K562 (cell line): Measurements from ENCODE around the gene CHDH. TPM values are rescaled to one million over a fixed set of nuclear protein-coding genes. Genes with fewer than 3 reads are reported as not detected.

Experiments
- ATAC-seq: fragments of 200-7000 bp; cut with Tn5 transposase; 3 replicates; pipeline ENCODE4 v1.9.1; 2020; ENCODE audit warnings: moderate library complexity
- BruUV-seq: library from RNA; stranded (reverse); fragments of 400-500 nt; replicated peaks from 2 replicates; lab custom pipeline; 2021; lab: Mats Ljungman, UMichigan
- CTCF ChIA-PET: fragments of 300-600 bp; formaldehyde crosslinking; extraction: SDS; loops from one replicate; lab custom pipeline; 2021; ENCODE audit warnings: low intra/inter-chr PET ratio; lab: Yijun Ruan, JAX
- POLR2A ChIA-PET: fragments of 300-600, 350-650 bp; sonication (Branson Sonifier 250); formaldehyde crosslinking; extraction: SDS; loops from one replicate; lab custom pipeline; 2021; ENCODE audit warnings: antibody characterized with exemption, inconsistent platforms; lab: Yijun Ruan, JAX
- DNase-seq, 4 experiments: peaks; one replicate each; pipeline versions ENCODE4 v3.0.0 to v3.0.0-alpha.2; 2011 to 2018; ENCODE audit warnings: low spot score in 3 of 4, mixed read lengths in 3 of 4; ENCODE audit errors: extremely low read depth in 1 of 4
- FAIRE-seq: peaks from 2 replicates; lab custom pipeline; 2011; peaks lifted over from hg19 to GRCh38; lab: Jason Lieb, UNC
- H2AFZ ChIP-seq: 2 replicates; pipeline ENCODE4 v1.6.0; 2011; ENCODE audit warnings: low read depth, low read length, control low read depth, inconsistent platforms
- H3K27ac ChIP-seq: fragments of 200-600 bp; 3 replicates; pipeline ENCODE4 v1.8.0; 2011; ENCODE audit warnings: low read depth, mild to moderate bottlenecking, control low read depth, inconsistent platforms, low read length, moderate library complexity, mixed read lengths; ENCODE audit errors: extremely low read depth
- H3K27me3 ChIP-seq, 2 experiments: fragments of 300-600 bp in 1 of 2; 2 replicates in 1 of 2; 3 replicates in 1 of 2; pipeline versions ENCODE4 v1.6.0 to v1.8.0; 2011; ENCODE audit warnings: inconsistent platforms in 2 of 2, low read length in 2 of 2, mild to moderate bottlenecking in 1 of 2, mixed read lengths in 1 of 2, moderate library complexity in 1 of 2; ENCODE audit not compliant: control insufficient read depth in 2 of 2, insufficient read depth in 2 of 2
- H3K36me3 ChIP-seq: fragments of 300-600 bp; 3 replicates; pipeline ENCODE4 v1.8.0; 2011; ENCODE audit warnings: mild to moderate bottlenecking, low read length, inconsistent platforms; ENCODE audit not compliant: control insufficient read depth, insufficient read depth
- H3K4me1 ChIP-seq, 2 experiments: fragments of 200-600 bp in 1 of 2; replicated peaks in 1 of 2; 2 replicates in 1 of 2; 3 replicates in 1 of 2; pipeline versions ENCODE4 v1.5.1 to v1.8.0; 2011; ENCODE audit warnings: inconsistent platforms in 2 of 2, low read length in 2 of 2, mild to moderate bottlenecking in 1 of 2, mixed read lengths in 1 of 2, moderate library complexity in 1 of 2; ENCODE audit not compliant: control insufficient read depth in 2 of 2, insufficient read depth in 2 of 2
- H3K4me2 ChIP-seq: 2 replicates; pipeline ENCODE4 v1.6.1; 2011; ENCODE audit warnings: low read length, control low read depth, inconsistent platforms, mixed read lengths; ENCODE audit not compliant: insufficient read depth
- H3K4me3 ChIP-seq: fragments of 200-600 bp; sonication (generic), shearing (Covaris generic); 2 replicates; pipeline ENCODE4 v1.5.1; 2016; ENCODE audit warnings: control low read depth, inconsistent platforms
- H3K79me2 ChIP-seq: fragments of 200-600 bp; 3 replicates; pipeline ENCODE4 v1.8.0; 2011; ENCODE audit warnings: low read length, inconsistent platforms; ENCODE audit not compliant: control insufficient read depth, insufficient read depth
- H3K9ac ChIP-seq, 2 experiments: 2 replicates each; pipeline versions ENCODE4 v1.6.0 to v1.6.1; 2011; ENCODE audit warnings: low read depth in 2 of 2, low read length in 2 of 2, control low read depth in 1 of 2, inconsistent platforms in 1 of 2, mild to moderate bottlenecking in 1 of 2, mixed read lengths in 1 of 2; ENCODE audit not compliant: insufficient read depth in 1 of 2
- H3K9me1 ChIP-seq: one replicate; pipeline ENCODE4 v1.6.0; 2011; ENCODE audit warnings: inconsistent platforms, mild to moderate bottlenecking, low read length, moderate library complexity; ENCODE audit not compliant: control insufficient read depth, insufficient read depth
- H3K9me3 ChIP-seq: replicated peaks from 2 replicates; pipeline ENCODE4 v1.5.1; 2011; ENCODE audit warnings: low read depth, low read length, inconsistent platforms; ENCODE audit not compliant: control insufficient read depth, insufficient read depth
- H4K20me1 ChIP-seq: replicated peaks from 2 replicates; pipeline ENCODE4 v1.6.1; 2011; ENCODE audit warnings: low read length, inconsistent platforms, mixed read lengths; ENCODE audit not compliant: control insufficient read depth, insufficient read depth
- ARID1B ChIP-seq: fragments of 450-650 bp; IDR thresholded peaks from 2 replicates; pipeline ENCODE4 v1.6.1; 2016; ENCODE audit warnings: antibody characterized with exemption, mild to moderate bottlenecking, inconsistent platforms
- E4F1 ChIP-seq: fragments of 250-450 bp; sonication (Bioruptor Pico); IDR thresholded peaks from 2 replicates; pipeline ENCODE4 v1.5.0; 2021; ENCODE audit warnings: mild to moderate bottlenecking, borderline replicate concordance
- FOS ChIP-seq: IDR thresholded peaks from 3 replicates; pipeline ENCODE4 v1.6.1; 2011; ENCODE audit not compliant: insufficient read length; ENCODE audit errors: extremely low read depth
- KHSRP ChIP-seq: fragments of 450-650 bp; IDR thresholded peaks from 2 replicates; pipeline ENCODE4 v1.6.1; 2017
- KLF13 ChIP-seq: fragments of 450-650 bp; IDR thresholded peaks from 2 replicates; pipeline ENCODE4 v1.6.1; 2016; ENCODE audit warnings: missing genetic modification characterization, low read depth, mild to moderate bottlenecking, missing compliant biosample characterization, moderate library complexity, borderline replicate concordance
- MTA3 ChIP-seq: fragments of 450-650 bp; formaldehyde crosslinking; IDR thresholded peaks from 2 replicates; pipeline ENCODE4 v1.6.1; 2017; ENCODE audit warnings: mild to moderate bottlenecking, borderline replicate concordance
- NFIC ChIP-seq: fragments of 450-650 bp; IDR thresholded peaks from 2 replicates; pipeline ENCODE4 v1.6.1; 2017; ENCODE audit warnings: mild to moderate bottlenecking, inconsistent platforms
- RCOR1 ChIP-seq, 2 experiments: IDR thresholded peaks; 2 replicates each; pipeline ENCODE4 v1.6.1; 2012; ENCODE audit warnings: low read depth in 2 of 2, low read length in 2 of 2, borderline replicate concordance in 1 of 2, improper control_type of control experiment in 1 of 2
- SLC30A9 ChIP-seq: fragments of 250-450 bp; sonication (Bioruptor Pico); IDR thresholded peaks from 2 replicates; pipeline ENCODE4 v1.8.0; 2022; ENCODE audit warnings: mild to moderate bottlenecking, moderate library complexity
- ZNF778 ChIP-seq: fragments of 450-650 bp; formaldehyde crosslinking; IDR thresholded peaks from 2 replicates; pipeline ENCODE4 v1.4.0; 2020; ENCODE audit warnings: mild to moderate bottlenecking, moderate library complexity
- ZSCAN29 ChIP-seq: fragments of 450-650 bp; IDR thresholded peaks from 2 replicates; pipeline ENCODE4 v1.6.1; 2017
- WGBS: fragments of 100-300 bp; shearing (Covaris generic); methylation state at CpG from one replicate; pipeline ENCODE4 v1.1.6; 2016; ENCODE audit warnings: low coverage, mixed read lengths; ENCODE audit not compliant: insufficient coverage; ENCODE audit errors: missing lambda C conversion rate; 5-methylcytosine and 5-hydroxymethylcytosine counted together
- in situ Hi-C: fragments of 300-500 bp; cut with MboI; formaldehyde crosslinking; loops from 4 replicates; pipeline ENCODE4 v1.15.0; 2018; ENCODE audit warnings: inconsistent platforms, mixed read lengths
- intact Hi-C: fragments of 100-400 bp; cut with micrococcal nuclease; formaldehyde crosslinking; loops from 2 replicates; pipeline ENCODE4 v1.14.2; 2022
- polyA plus RNA-seq, 8 experiments: library from polyadenylated mRNA; depleted of rRNA in 4 of 8; stranded (reverse) in 5 of 8; unstranded in 3 of 8; fragments of >200 nt; fragmentation: Nextera tagmentation in 2 of 8; fragmentation: Illumina TruSeq in 1 of 8; extraction: Ambion mirVana in 2 of 8; extraction: Trizol in 1 of 8; gene quantifications; 2 replicates each; pipeline versions ENCODE4 v1.2.1 to v1.2.3, GENCODE V29; 2011 to 2014; ENCODE audit warnings: inconsistent platforms in 1 of 8, missing spikeins in 1 of 8
- total RNA-seq, 7 experiments: library from RNA; depleted of rRNA in 6 of 7; stranded (reverse); fragments of >200 nt in 6 of 7; fragmentation: Illumina TruSeq in 2 of 7; extraction: Trizol in 2 of 7; gene quantifications; 2 replicates each; pipeline versions ENCODE4 v1.2.1 to v1.2.3, GENCODE V29; 2011 to 2021; ENCODE audit warnings: low replicate concordance in 1 of 7

Gene CHDH
- total and polyA plus RNA-seq, 9 of the 15 experiments (the other 6 are each of a cell fraction or from before 2014, with no cell fraction given), result 0.06 to 1.9 (median 0.46) TPM

GRCh38 chr3:53798144-53798543 lies 48.1 kb downstream of the CHDH start:
- TF ChIP-seq E4F1 (CRISPR knock-in tag) (no peak), NFIC (no peak), KHSRP (no peak), MTA3 (no peak), RCOR1 (IDR thresholded peaks at IDR 0.05; ENCODE audit: borderline replicate concordance in 1 of 2, low read depth in 2 of 2, low read length in 2 of 2) (no peak), ARID1B (no peak), FOS (no peak), SLC30A9 (no peak), KLF13 (tag) (no peak), ZNF778 (CRISPR knock-in tag) (no peak), ZSCAN29 (no peak)
- in situ Hi-C loops (no loop called here), intact Hi-C loops (no loop called here)
- Histone ChIP-seq H3K9me1 (no peaks in the 10 kb centered on the region), H3K79me2 (no peaks in the 10 kb centered on the region), H4K20me1 (no peaks in the 10 kb centered on the region; the same call in 1 of the 2 replicates), H3K9ac (no peak overlapping the region), H3K27me3 (peaks cover 7 to 55% of the 10 kb centered on the region in 2 experiments; a peak in 4 of 5 replicates), H3K9me3 (no peaks in the 10 kb centered on the region), H3K36me3 (no peaks in the 10 kb centered on the region), H2AFZ (no peak overlapping the region), H3K4me1 (no peaks in the 10 kb centered on the region), H3K27ac (no peak overlapping the region), H3K4me3 (no peak overlapping the region), H3K4me2 (no peak overlapping the region)
- FAIRE-seq (no peak), DNase-seq (no peak), ATAC-seq (no peak)
- BruUV-seq, result no TSS peak
- ChIA-PET POLR2A (no interaction called here), CTCF (no interaction called here)
- 0% methylated on average over 1 of the region's 8 CpGs for WGBS
